HUES48 (cell line): Measurements from ENCODE around the gene DUXB.

Source experiments
- H3K27ac ChIP-seq: one replicate; pipeline ENCODE4 v1.7.0; 2013; ENCODE audit warnings: low read depth, low read length, inconsistent platforms
- H3K27me3 ChIP-seq: 2 replicates; pipeline ENCODE4 v1.6.1; 2013; ENCODE audit warnings: mild to moderate bottlenecking, low read length; ENCODE audit not compliant: control insufficient read depth, insufficient read depth
- H3K36me3 ChIP-seq: 2 replicates; pipeline ENCODE4 v1.6.1; 2013; ENCODE audit warnings: low read length; ENCODE audit not compliant: control insufficient read depth, insufficient read depth
- H3K4me1 ChIP-seq: 2 replicates; pipeline ENCODE4 v1.6.1; 2013; ENCODE audit warnings: mild to moderate bottlenecking, low read length; ENCODE audit not compliant: control insufficient read depth, insufficient read depth
- H3K4me3 ChIP-seq: 2 replicates; pipeline ENCODE4 v1.5.1; 2013; ENCODE audit warnings: mild to moderate bottlenecking, low read depth, low read length
- H3K9ac ChIP-seq: 2 replicates; pipeline ENCODE4 v1.6.1; 2013; ENCODE audit warnings: mild to moderate bottlenecking, low read depth, low read length, moderate library complexity
- H3K9me3 ChIP-seq: 2 replicates; pipeline ENCODE4 v1.6.1; 2013; ENCODE audit warnings: low read length; ENCODE audit not compliant: control insufficient read depth, insufficient read depth

The DUXB gene

DNA sequence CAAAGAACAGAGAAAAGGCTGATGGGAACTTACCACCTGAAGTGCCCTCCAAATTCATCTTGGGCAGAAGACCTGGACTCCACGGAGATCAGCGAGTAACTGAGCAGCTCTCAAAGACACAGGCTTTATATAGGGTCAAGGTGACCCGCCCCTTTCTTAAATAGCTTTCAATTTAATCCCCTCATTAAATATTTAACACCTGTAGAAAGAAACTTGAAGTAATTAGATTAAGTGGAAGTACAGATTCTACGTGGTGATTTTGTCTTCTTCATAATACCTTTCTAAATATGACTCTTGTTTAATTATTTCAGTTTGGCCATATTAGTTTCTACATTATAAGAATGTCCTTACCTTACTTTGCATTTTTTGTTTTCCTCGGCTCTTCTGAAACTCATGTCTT, at the start of gene DUXB:
Gene DUXB (minus strand): TSS at position 101 of the 400 bp plus-strand sequence. CDS start 43 bp downstream, at position 58.
- H3K9me3 ChIP-seq = no peaks in the 10 kb centered on the region
- H3K4me3 ChIP-seq = no peak within 1 kb of the TSS

GRCh38 chr16:75750528-75750927, 49.3 kb upstream of the DUXB start:
- Histone ChIP-seq H3K36me3 (no peaks in the 10 kb centered on the region), H3K27me3 (no peaks in the 10 kb centered on the region), H3K4me1 (no peaks in the 10 kb centered on the region), H3K4me3 (no peak overlapping the region), H3K9me3 (peaks cover 32% of the 10 kb centered on the region), H3K9ac (no peak overlapping the region), H3K27ac (no peak overlapping the region)

More for the DNA sequence above, at the start of gene DUXB:
- no peaks in the 10 kb centered on the region for H3K4me1 ChIP-seq
- no peaks in the 10 kb centered on the region for H3K36me3 ChIP-seq
- H3K27me3 ChIP-seq = no peaks in the 10 kb centered on the region
- no peak within 1 kb of the TSS for H3K27ac ChIP-seq
- no peak within 1 kb of the TSS for H3K9ac ChIP-seq

- no peak overlapping the region for H3K4me3 ChIP-seq
- no peak overlapping the region for H3K9ac ChIP-seq
- no peak overlapping the region for H3K27ac ChIP-seq
- H3K27me3 ChIP-seq = no peaks in the 10 kb centered on the region
- no peaks in the 10 kb centered on the region for H3K4me1 ChIP-seq
- peaks cover 61% of the 10 kb centered on the region for H3K9me3 ChIP-seq
- H3K36me3 ChIP-seq = no peaks in the 10 kb centered on the region
Measured at GRCh38 chr16:75746359-75746758, 45.1 kb upstream of the DUXB start.

DNA sequence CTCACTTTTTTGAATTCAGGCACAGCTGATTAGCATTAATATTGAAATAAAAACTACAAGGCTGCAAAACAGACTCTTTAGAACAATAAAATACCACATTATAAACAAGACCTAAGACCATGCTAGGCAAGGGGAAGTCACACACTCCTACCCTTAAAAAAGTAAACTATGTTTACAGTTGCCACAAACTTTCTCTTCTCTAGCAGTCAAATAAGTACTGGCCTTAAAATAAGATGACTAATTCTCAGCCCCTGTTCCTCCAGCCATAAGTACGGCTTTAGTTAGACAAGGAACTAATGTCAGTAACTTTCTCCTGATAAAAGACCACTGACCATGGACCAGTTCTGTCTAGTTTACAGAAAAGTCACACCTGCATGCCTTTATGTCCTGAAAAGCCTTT, 44.6 kb upstream of the DUXB start:
- Histone ChIP-seq H3K27ac (no peak overlapping the region), H3K27me3 (no peaks in the 10 kb centered on the region), H3K36me3 (no peaks in the 10 kb centered on the region), H3K9ac (no peak overlapping the region), H3K9me3 (peaks cover 62% of the 10 kb centered on the region), H3K4me1 (no peaks in the 10 kb centered on the region), H3K4me3 (no peak overlapping the region)

DNA sequence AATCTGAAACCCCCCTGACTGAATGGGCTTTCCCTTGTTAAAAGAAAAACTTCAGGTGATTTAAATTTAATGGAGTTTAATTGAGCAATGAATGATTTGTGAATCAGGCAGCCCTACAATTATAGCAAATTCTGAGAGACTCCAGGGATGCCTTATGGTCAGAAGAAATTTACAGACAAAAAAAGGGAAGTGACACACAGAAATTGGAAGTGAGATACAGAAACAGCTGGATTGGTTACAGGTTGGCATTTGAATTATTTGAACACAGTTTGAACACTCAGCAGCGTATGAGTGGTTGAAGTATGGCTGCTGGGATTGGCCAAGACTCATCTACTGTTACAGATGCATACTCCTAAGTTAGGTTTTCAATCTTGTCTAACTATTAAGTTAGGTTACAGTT, 44.0 kb upstream of the DUXB start:
- H3K27ac ChIP-seq = no peak overlapping the region
- no peaks in the 10 kb centered on the region for H3K36me3 ChIP-seq
- no peak overlapping the region for H3K4me3 ChIP-seq
- peaks cover 64% of the 10 kb centered on the region for H3K9me3 ChIP-seq
- H3K27me3 ChIP-seq = no peaks in the 10 kb centered on the region
- H3K9ac ChIP-seq = no peak overlapping the region
- H3K4me1 ChIP-seq = no peaks in the 10 kb centered on the region

- H3K27me3 ChIP-seq = no peaks in the 10 kb centered on the region
- H3K4me1 ChIP-seq = no peaks in the 10 kb centered on the region
- H3K4me3 ChIP-seq = no peak overlapping the region
- H3K9me3 ChIP-seq = peaks cover 56% of the 10 kb centered on the region
- H3K36me3 ChIP-seq = no peaks in the 10 kb centered on the region
- no peak overlapping the region for H3K27ac ChIP-seq
- H3K9ac ChIP-seq = no peak overlapping the region
Measured at GRCh38 chr16:75742424-75743047, 41.3 kb upstream of the DUXB start.

GRCh38 chr16:75733305-75734211, 32.3 kb upstream of the DUXB start:
- no peaks in the 10 kb centered on the region for H3K36me3 ChIP-seq
- no peaks in the 10 kb centered on the region for H3K27me3 ChIP-seq
- no peak overlapping the region for H3K9ac ChIP-seq
- peak overlapping the region; percentile 36 for H3K27ac ChIP-seq
- H3K9me3 ChIP-seq = no peaks in the 10 kb centered on the region; the same call in 1 of the 2 replicates
- no peaks in the 10 kb centered on the region for H3K4me1 ChIP-seq
- H3K4me3 ChIP-seq = no peak overlapping the region

GRCh38 chr16:75732871-75733270, 31.6 kb upstream of the DUXB start:
- H3K27me3 ChIP-seq = no peaks in the 10 kb centered on the region
- no peak overlapping the region for H3K4me3 ChIP-seq
- no peak overlapping the region for H3K9ac ChIP-seq
- H3K4me1 ChIP-seq = no peaks in the 10 kb centered on the region
- peak overlapping the region; percentile 36 for H3K27ac ChIP-seq
- peaks cover 3% of the 10 kb centered on the region; the same call in 1 of the 2 replicates for H3K9me3 ChIP-seq
- H3K36me3 ChIP-seq = no peaks in the 10 kb centered on the region

- no peaks in the 10 kb centered on the region for H3K4me1 ChIP-seq
- no peak overlapping the region for H3K4me3 ChIP-seq
- H3K9me3 ChIP-seq = peaks cover 5% of the 10 kb centered on the region; the same call in 1 of the 2 replicates
- H3K36me3 ChIP-seq = no peaks in the 10 kb centered on the region
- H3K27ac ChIP-seq = no peak overlapping the region
- H3K9ac ChIP-seq = no peak overlapping the region
- no peaks in the 10 kb centered on the region for H3K27me3 ChIP-seq
Measured at GRCh38 chr16:75727221-75727620, 26.0 kb upstream of the DUXB start.

DNA sequence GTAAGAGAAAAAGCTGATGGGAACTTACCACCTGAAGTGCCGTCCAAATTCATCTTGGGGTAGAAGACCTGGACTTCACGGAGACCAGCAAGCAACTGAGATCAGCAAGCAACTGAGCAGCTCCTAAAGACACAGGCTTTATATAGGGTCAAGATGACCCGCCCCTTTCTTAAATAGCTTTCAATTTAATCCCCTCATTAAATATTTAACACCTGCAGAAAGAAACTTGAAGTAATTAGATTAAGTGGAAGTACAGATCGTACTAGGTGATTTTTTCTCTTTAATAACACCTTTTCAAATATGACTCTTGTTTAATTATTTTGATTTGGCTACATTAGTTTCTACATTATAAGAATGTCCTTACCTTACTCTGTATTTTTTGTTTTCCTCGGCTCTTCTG, 25.1 kb upstream of the DUXB start, which contains the start of gene CPHXL:
Gene CPHXL (minus strand): TSS at position 101 of the 400 bp plus-strand sequence. CDS start 48 bp downstream, at position 53.
- no peaks in the 10 kb centered on the region for H3K36me3 ChIP-seq
- H3K27ac ChIP-seq = no peak within 1 kb of the TSS
- no peak within 1 kb of the TSS for H3K4me3 ChIP-seq
- no peak within 1 kb of the TSS for H3K9ac ChIP-seq
- H3K4me1 ChIP-seq = no peaks in the 10 kb centered on the region
- H3K27me3 ChIP-seq = no peaks in the 10 kb centered on the region
- peaks cover 5% of the 10 kb centered on the region; the same call in 1 of the 2 replicates for H3K9me3 ChIP-seq

GRCh38 chr16:75718452-75718851, 17.2 kb upstream of the DUXB start:
- Histone ChIP-seq H3K9me3 (peaks cover 44% of the 10 kb centered on the region), H3K4me3 (no peak overlapping the region), H3K27ac (no peak overlapping the region), H3K27me3 (no peaks in the 10 kb centered on the region), H3K4me1 (no peaks in the 10 kb centered on the region), H3K36me3 (no peaks in the 10 kb centered on the region), H3K9ac (no peak overlapping the region)
